ENCODE measurements around the gene FARP2.

DNA sequence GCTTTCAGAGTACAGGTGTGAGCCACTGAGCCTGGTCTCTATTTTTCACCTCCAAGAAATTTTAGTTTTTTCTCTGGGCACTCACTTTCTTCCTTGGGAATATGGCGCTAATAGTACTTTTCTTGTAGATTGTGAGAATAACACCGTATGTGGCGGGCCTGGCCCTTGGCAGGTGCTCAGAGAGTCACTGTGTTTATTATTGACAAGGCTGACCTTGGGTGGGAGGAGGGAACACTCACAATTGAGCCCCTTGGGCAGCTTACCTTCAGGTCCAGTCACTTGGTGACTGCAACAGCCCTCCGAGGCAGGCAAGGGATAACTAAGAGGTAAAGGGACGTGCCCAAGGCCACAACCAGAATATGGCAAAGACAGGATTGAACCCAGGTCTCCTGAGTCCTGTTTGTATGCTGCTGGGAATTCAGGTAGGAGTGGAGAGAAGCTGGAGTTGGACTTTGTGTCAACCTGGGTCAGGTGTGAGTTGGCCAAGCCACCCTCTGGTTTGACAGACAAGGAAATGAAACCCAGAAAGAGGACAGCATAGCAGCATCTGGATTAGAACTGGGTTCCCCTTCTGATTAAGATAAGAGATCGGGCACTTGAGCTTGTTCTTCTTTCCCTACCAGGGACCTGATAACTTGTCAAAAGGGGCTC, 155.1 kb downstream of the FARP2 start:
- no peak for TF ChIP-seq EGR1 (IDR thresholded peaks at IDR 0.05)
- no peak for TF ChIP-seq NFIC (IDR thresholded peaks at IDR 0.05)
- TF ChIP-seq, protein P1, sequence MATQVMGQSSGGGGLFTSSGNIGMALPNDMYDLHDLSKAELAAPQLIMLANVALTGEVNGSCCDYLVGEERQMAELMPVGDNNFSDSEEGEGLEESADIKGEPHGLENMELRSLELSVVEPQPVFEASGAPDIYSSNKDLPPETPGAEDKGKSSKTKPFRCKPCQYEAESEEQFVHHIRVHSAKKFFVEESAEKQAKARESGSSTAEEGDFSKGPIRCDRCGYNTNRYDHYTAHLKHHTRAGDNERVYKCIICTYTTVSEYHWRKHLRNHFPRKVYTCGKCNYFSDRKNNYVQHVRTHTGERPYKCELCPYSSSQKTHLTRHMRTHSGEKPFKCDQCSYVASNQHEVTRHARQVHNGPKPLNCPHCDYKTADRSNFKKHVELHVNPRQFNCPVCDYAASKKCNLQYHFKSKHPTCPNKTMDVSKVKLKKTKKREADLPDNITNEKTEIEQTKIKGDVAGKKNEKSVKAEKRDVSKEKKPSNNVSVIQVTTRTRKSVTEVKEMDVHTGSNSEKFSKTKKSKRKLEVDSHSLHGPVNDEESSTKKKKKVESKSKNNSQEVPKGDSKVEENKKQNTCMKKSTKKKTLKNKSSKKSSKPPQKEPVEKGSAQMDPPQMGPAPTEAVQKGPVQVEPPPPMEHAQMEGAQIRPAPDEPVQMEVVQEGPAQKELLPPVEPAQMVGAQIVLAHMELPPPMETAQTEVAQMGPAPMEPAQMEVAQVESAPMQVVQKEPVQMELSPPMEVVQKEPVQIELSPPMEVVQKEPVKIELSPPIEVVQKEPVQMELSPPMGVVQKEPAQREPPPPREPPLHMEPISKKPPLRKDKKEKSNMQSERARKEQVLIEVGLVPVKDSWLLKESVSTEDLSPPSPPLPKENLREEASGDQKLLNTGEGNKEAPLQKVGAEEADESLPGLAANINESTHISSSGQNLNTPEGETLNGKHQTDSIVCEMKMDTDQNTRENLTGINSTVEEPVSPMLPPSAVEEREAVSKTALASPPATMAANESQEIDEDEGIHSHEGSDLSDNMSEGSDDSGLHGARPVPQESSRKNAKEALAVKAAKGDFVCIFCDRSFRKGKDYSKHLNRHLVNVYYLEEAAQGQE (IDR thresholded peaks at IDR 0.05; ENCODE audit: low read depth) = no peak
- no peak for TF ChIP-seq CREB1 (IDR thresholded peaks at IDR 0.05; ENCODE audit: low read depth)
- no peak for TF ChIP-seq ZBTB7A (IDR thresholded peaks at IDR 0.05; ENCODE audit: low read depth)

All from Ishikawa (cell line).